Measurements from ENCODE around the gene ZDHHC5. TPM values are rescaled to one million over a fixed set of nuclear protein-coding genes. Genes with fewer than 3 reads are reported as not detected.
A peak's percentile ranks its signal among the peaks of the same experiment; 100 is the strongest.

The ZDHHC5 gene
- total RNA-seq, 1 donor from 2014 or later = 56.7 TPM

- H3K27ac Mint-ChIP-seq = peak within 1 kb of the TSS; percentile 93
- H3K27me3 Mint-ChIP-seq = no peaks in the 10 kb centered on the region
- no peaks in the 10 kb centered on the region for H3K9me3 Mint-ChIP-seq
- DNase-seq (ENCODE audit: extremely low spot score, unreplicated experiment) = peak; percentile 97
- H3K36me3 Mint-ChIP-seq = peaks cover 17% of the 10 kb centered on the region
- H3K4me1 Mint-ChIP-seq (ENCODE audit: unreplicated experiment) = peaks cover 9% of the 10 kb centered on the region
- no peak for TF ChIP-seq CTCF (conservative IDR thresholded peaks at IDR 0.05)
- H3K4me3 Mint-ChIP-seq = peak within 1 kb of the TSS; percentile 99
Observed at GRCh38 chr11:57741132-57742086, 73.5 kb downstream of the ZDHHC5 start, which contains the start of gene SELENOH. TSS of gene SELENOH (plus strand) at chr11:57741491. CDS start at chr11:57741596, 105 bp downstream.

DNA sequence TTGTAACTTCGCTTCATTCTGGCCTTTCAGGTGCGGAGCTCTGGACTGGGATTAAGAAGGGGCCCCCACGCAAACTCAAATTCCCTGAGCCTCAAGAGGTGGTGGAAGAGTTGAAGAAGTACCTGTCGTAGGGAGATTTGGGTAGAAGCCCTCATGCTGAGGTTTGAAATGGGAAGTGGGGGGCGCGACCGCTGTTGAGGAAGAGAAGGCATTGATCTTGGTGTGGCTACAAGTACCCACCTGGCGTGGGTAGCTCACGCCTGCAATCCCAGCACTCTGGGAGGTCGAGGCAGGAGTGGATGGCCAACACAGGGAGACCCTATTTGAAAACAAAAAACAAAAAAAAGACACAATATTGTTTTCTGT, 74.2 kb downstream of the ZDHHC5 start:
- peak overlapping the region; percentile 99 for H3K4me3 Mint-ChIP-seq
- peak overlapping the region; percentile 93 for H3K27ac Mint-ChIP-seq
- peaks cover 9% of the 10 kb centered on the region for H3K4me1 Mint-ChIP-seq (ENCODE audit: unreplicated experiment)
- peaks cover 17% of the 10 kb centered on the region for H3K36me3 Mint-ChIP-seq
- no peaks in the 10 kb centered on the region for H3K9me3 Mint-ChIP-seq
- no peak for DNase-seq (ENCODE audit: extremely low spot score, unreplicated experiment)
- TF ChIP-seq CTCF (conservative IDR thresholded peaks at IDR 0.05) = no peak
- H3K27me3 Mint-ChIP-seq = no peaks in the 10 kb centered on the region

GRCh38 chr11:57744357-57744756, 76.4 kb downstream of the ZDHHC5 start:
- DNase-seq (ENCODE audit: extremely low spot score, unreplicated experiment) = no peak
- H3K27me3 Mint-ChIP-seq = no peaks in the 10 kb centered on the region
- peaks cover 9% of the 10 kb centered on the region for H3K4me1 Mint-ChIP-seq (ENCODE audit: unreplicated experiment)
- TF ChIP-seq CTCF (conservative IDR thresholded peaks at IDR 0.05) = no peak
- H3K9me3 Mint-ChIP-seq = no peaks in the 10 kb centered on the region
- H3K27ac Mint-ChIP-seq = no peak overlapping the region
- peaks cover 7% of the 10 kb centered on the region for H3K36me3 Mint-ChIP-seq
- peak overlapping the region; percentile 70 for H3K4me3 Mint-ChIP-seq

DNA sequence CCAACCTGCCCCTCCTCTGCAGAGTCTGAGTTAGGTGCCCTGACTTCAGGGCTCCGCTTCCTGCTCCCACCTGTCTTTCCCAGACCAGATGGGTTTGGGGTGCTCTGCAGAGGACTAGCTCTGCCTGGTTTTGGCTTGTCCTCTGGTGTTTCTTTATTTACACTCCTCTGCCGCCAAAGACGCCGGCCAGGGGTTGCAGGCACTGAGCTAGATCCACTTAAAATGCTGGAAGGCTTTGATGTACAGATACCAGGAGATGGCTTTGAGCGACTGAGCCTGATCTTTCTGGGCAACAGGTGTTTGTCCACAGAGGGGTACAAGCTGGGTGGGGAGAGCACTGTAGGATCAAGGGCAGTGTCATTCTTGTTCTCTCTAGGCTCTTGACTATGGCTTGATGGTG, 77.3 kb downstream of the ZDHHC5 start:
- no peak overlapping the region for H3K27ac Mint-ChIP-seq
- H3K4me3 Mint-ChIP-seq = no peak overlapping the region
- H3K36me3 Mint-ChIP-seq = peaks cover 4% of the 10 kb centered on the region
- H3K27me3 Mint-ChIP-seq = no peaks in the 10 kb centered on the region
- no peaks in the 10 kb centered on the region for H3K9me3 Mint-ChIP-seq
- H3K4me1 Mint-ChIP-seq (ENCODE audit: unreplicated experiment) = peaks cover 9% of the 10 kb centered on the region
- TF ChIP-seq CTCF (conservative IDR thresholded peaks at IDR 0.05) = no peak
- no peak for DNase-seq (ENCODE audit: extremely low spot score, unreplicated experiment)

DNA sequence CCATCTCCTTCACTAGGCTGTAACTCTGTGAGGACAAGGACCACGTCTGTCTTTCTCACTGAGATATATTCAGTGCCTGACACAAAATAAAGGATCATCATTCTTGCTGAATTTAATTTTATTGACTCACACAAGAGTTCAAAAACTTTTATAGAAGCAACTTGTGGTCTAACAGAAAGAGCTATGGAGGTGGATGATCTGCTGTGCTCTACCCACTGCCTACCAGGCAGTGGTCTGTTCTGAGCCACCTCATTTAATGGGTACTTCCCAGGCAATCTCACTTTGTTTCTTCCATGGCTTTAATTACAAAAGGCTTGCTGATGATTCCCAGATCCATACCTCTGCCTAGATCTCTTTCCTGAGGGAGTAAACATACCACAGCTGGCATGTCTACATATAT, 79.0 kb downstream of the ZDHHC5 start:
- Mint-ChIP-seq H3K36me3 (peaks cover 2% of the 10 kb centered on the region), H3K4me1 (ENCODE audit: unreplicated experiment) (peaks cover 11% of the 10 kb centered on the region), H3K4me3 (no peak overlapping the region)

More for the DNA sequence above, 79.0 kb downstream of the ZDHHC5 start:
- Mint-ChIP-seq H3K9me3 (no peaks in the 10 kb centered on the region), H3K27me3 (no peaks in the 10 kb centered on the region), H3K27ac (peak overlapping the region; percentile 3)
- DNase-seq (ENCODE audit: extremely low spot score, unreplicated experiment) = no peak
- no peak for TF ChIP-seq CTCF (conservative IDR thresholded peaks at IDR 0.05)

Small RNAs within 50 kb of the gene (microRNA-seq; reads per million reads assigned to microRNA genes)
- 22,170 reads per million, percentile 98 among the genes with 10 or more reads in this experiment for gene MIR130A

Other genes starting within 250 kb of the ZDHHC5 start
- gene SLC43A3, start 241.0 kb upstream of the ZDHHC5 start, total RNA-seq (ENCODE audit: low replicate concordance) = 14.0 and 20.4 TPM in 2 replicates
- 8.6 and 10.4 TPM in 2 replicates for gene RTN4RL2, start 207.6 kb upstream of the ZDHHC5 start, total RNA-seq (ENCODE audit: low replicate concordance)
- 19.0 and 20.8 TPM in 2 replicates for gene SLC43A1, start 152.4 kb upstream of the ZDHHC5 start, total RNA-seq (ENCODE audit: low replicate concordance)
- gene TIMM10, start 137.4 kb upstream of the ZDHHC5 start, total RNA-seq (ENCODE audit: low replicate concordance) = 57.9 and 64.2 TPM in 2 replicates
- not detected in 2 replicates for gene SMTNL1, start 130.5 kb upstream of the ZDHHC5 start, total RNA-seq (ENCODE audit: low replicate concordance)
- 29.9 and 65.1 TPM in 2 replicates for gene UBE2L6, start 100.4 kb upstream of the ZDHHC5 start, total RNA-seq (ENCODE audit: low replicate concordance)
- gene SERPING1, start 70.4 kb upstream of the ZDHHC5 start, total RNA-seq (ENCODE audit: low replicate concordance) = 58.5 and 74.7 TPM in 2 replicates
- gene YPEL4, start 18.2 kb upstream of the ZDHHC5 start, total RNA-seq (ENCODE audit: low replicate concordance) = 0.38 and 0.48 TPM in 2 replicates
- gene CLP1, start 10.4 kb upstream of the ZDHHC5 start, total RNA-seq (ENCODE audit: low replicate concordance) = 16.9 and 20.7 TPM in 2 replicates
- 17.9 and 21.5 TPM in 2 replicates for gene MED19, start 44.1 kb downstream of the ZDHHC5 start, total RNA-seq (ENCODE audit: low replicate concordance)
- gene TMX2, start 44.5 kb downstream of the ZDHHC5 start, total RNA-seq (ENCODE audit: low replicate concordance) = 84.4 and 87.4 TPM in 2 replicates
- gene SELENOH, start 73.4 kb downstream of the ZDHHC5 start, total RNA-seq (ENCODE audit: low replicate concordance) = 107 and 144 TPM in 2 replicates
- gene BTBD18, start 83.7 kb downstream of the ZDHHC5 start, total RNA-seq (ENCODE audit: low replicate concordance) = not detected in 2 replicates
- 187 and 253 TPM in 2 replicates for gene CTNND1, start 93.7 kb downstream of the ZDHHC5 start, total RNA-seq (ENCODE audit: low replicate concordance)